Keratinocyte (primary cell): ENCODE measurements around the gene CCDC27. TPM values are rescaled to one million over a fixed set of nuclear protein-coding genes. Genes with fewer than 3 reads are reported as not detected.

Experiments used
- DNase-seq: peaks from one replicate; pipeline ENCODE4 v3.0.0-alpha.2; 2011; ENCODE audit warnings: low read depth, missing footprints, low spot score
- FAIRE-seq: peaks from 2 replicates; lab custom pipeline; 2011; peaks lifted over from hg19 to GRCh38; lab: Jason Lieb, UNC
- H2AFZ ChIP-seq: 2 replicates; pipeline ENCODE4 v1.6.0; 2012; ENCODE audit warnings: low read length, control low read depth, inconsistent platforms; ENCODE audit not compliant: control insufficient read depth
- H3K27ac ChIP-seq: 2 replicates; pipeline ENCODE4 v1.5.1; 2011; ENCODE audit warnings: low read length; ENCODE audit not compliant: control insufficient read depth, insufficient read depth
- H3K27me3 ChIP-seq: 3 replicates; pipeline ENCODE4 v1.6.0; 2011; ENCODE audit warnings: low read length; ENCODE audit not compliant: control insufficient read depth, insufficient read depth; ENCODE audit errors: extremely low read depth
- H3K36me3 ChIP-seq, 2 experiments: 2 replicates in 1 of 2; 3 replicates in 1 of 2; pipeline ENCODE4 v1.5.1; 2011; ENCODE audit warnings: low read length in 2 of 2, mild to moderate bottlenecking in 1 of 2; ENCODE audit not compliant: control insufficient read depth in 2 of 2, insufficient read depth in 2 of 2; ENCODE audit errors: extremely low read depth in 1 of 2
- H3K4me1 ChIP-seq: 3 replicates; pipeline ENCODE4 v1.5.1; 2011; ENCODE audit warnings: low read length; ENCODE audit not compliant: control insufficient read depth, insufficient read depth; ENCODE audit errors: extremely low read depth
- H3K4me2 ChIP-seq: 3 replicates; pipeline ENCODE4 v1.6.0; 2011; ENCODE audit warnings: low read depth, low read length; ENCODE audit not compliant: control insufficient read depth, insufficient read depth; ENCODE audit errors: extremely low read depth
- H3K4me3 ChIP-seq, 3 experiments: fragments of 200-600 bp in 1 of 3; sonication (generic) in 1 of 3; 2 replicates in 2 of 3; 3 replicates in 1 of 3; pipeline ENCODE4 v1.5.1; 2011 to 2016; ENCODE audit warnings: low read length in 3 of 3, mild to moderate bottlenecking in 3 of 3, control low read depth in 2 of 3, inconsistent platforms in 1 of 3, low read depth in 1 of 3, mixed read lengths in 1 of 3, mixed run types in 1 of 3, moderate library complexity in 1 of 3; ENCODE audit not compliant: control insufficient read depth in 2 of 3, insufficient read depth in 2 of 3; ENCODE audit errors: extremely low read depth in 1 of 3
- H3K79me2 ChIP-seq: 2 replicates; pipeline ENCODE4 v1.6.0; 2012; ENCODE audit warnings: low read length; ENCODE audit not compliant: control insufficient read depth, insufficient read depth
- H3K9ac ChIP-seq: 3 replicates; pipeline ENCODE4 v1.6.0; 2011; ENCODE audit warnings: low read length; ENCODE audit not compliant: control insufficient read depth, insufficient read depth; ENCODE audit errors: extremely low read depth
- H3K9me1 ChIP-seq: 3 replicates; pipeline ENCODE4 v1.6.0; 2011; ENCODE audit warnings: low read length; ENCODE audit not compliant: control insufficient read depth, insufficient read depth; ENCODE audit errors: extremely low read depth
- H3K9me3 ChIP-seq: 2 replicates; pipeline ENCODE4 v1.5.1; 2012; ENCODE audit warnings: low read depth, low read length; ENCODE audit not compliant: control insufficient read depth
- H4K20me1 ChIP-seq: 3 replicates; pipeline ENCODE4 v1.6.0; 2011; ENCODE audit warnings: low read length; ENCODE audit not compliant: control insufficient read depth, insufficient read depth; ENCODE audit errors: extremely low read depth
- EZH2 ChIP-seq: IDR thresholded peaks from one replicate; pipeline ENCODE4 v1.6.1; 2012; ENCODE audit warnings: inconsistent platforms, mild to moderate bottlenecking, low read length, moderate library complexity
- dilution Hi-C: fragments of 300-500 bp; cut with MboI; formaldehyde crosslinking; loops from one replicate; pipeline ENCODE4 v1.7.0; 2020; ENCODE audit warnings: low sequenced_read_pairs; ENCODE audit not compliant: extremely low pct_ligation_motif_present
- polyA plus RNA-seq, 5 experiments: library from polyadenylated mRNA; depleted of rRNA in 3 of 5; stranded (reverse) in 3 of 5; stranded (forward) in 1 of 5; unstranded in 1 of 5; fragments of >200 nt; gene quantifications; 1 replicate in 1 of 5; 2 replicates in 3 of 5; 3 replicates in 1 of 5; pipeline versions ENCODE4 v1.2.1 to v1.2.3, GENCODE V29; 2011 to 2012; ENCODE audit warnings: missing spikeins in 2 of 5, low read depth in 1 of 5, low replicate concordance in 1 of 5
- TF ChIP-seq, protein P1 (sequence below), 3 experiments: IDR thresholded peaks in 1 of 3; conservative IDR thresholded peaks in 1 of 3; optimal IDR thresholded peaks in 1 of 3; 2 replicates in 2 of 3; 3 replicates in 1 of 3; pipeline versions ENCODE3 to v1.5.1; 2011; ENCODE audit warnings: low read length in 3 of 3, mild to moderate bottlenecking in 3 of 3, moderate library complexity in 2 of 3, control low read depth in 1 of 3, inconsistent platforms in 1 of 3; ENCODE audit not compliant: insufficient read depth in 2 of 3; ENCODE audit errors: extremely low read depth in 1 of 3

The CCDC27 gene
- polyA plus RNA-seq, 1 donor (not counting 4 experiments of a cell fraction or from before 2014, with no cell fraction given), result not detected

DNA sequence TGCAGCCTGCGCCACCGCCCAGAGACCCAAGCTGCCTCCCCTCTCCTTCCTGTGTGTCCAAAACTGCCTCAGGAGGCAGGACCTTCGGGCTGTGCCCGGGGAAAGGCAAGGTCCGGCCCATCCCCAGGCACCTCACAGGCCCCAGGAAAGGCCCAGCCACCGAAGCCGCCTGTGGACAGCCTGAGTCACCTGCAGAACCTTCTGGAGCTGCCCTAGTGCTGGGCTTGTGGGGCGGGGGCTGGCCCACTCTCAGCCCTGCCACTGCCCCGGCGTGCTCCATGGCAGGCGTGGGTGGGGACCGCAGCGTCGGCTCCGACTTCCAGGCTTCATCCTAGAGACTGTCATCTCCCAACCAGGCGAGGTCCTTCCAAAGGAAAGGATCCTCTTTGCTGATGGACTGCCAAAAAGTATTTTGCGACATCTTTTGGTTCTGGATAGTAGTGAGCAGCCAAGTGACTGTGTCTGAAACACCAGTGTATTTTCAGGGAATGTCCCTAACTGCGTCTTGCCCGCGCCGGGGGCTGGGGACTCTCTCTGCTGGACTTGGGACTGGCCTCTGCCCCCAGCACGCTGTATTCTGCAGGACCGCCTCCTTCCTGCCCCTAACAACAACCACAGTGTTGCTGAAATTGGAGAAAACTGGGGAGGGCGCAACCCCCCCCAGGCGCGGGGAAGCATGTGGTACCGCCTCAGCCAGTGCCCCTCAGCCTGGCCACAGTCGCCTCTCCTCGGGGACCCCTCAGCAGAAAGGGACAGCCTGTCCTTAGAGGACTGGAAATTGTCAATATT lies 19.0 kb upstream of the CCDC27 start:
- Histone ChIP-seq H3K9me3 (no peaks in the 10 kb centered on the region), H2AFZ (no peak overlapping the region), H3K4me2 (no peak overlapping the region), H3K79me2 (no peaks in the 10 kb centered on the region), H3K9ac (no peak overlapping the region), H3K4me3 (no peak overlapping the region), H3K27me3 (no peaks in the 10 kb centered on the region), H3K27ac (no peak overlapping the region), H4K20me1 (no peaks in the 10 kb centered on the region), H3K36me3 (peaks cover 3 to 4% of the 10 kb centered on the region in 2 experiments), H3K9me1 (no peaks in the 10 kb centered on the region), H3K4me1 (no peaks in the 10 kb centered on the region)
- no peak for TF ChIP-seq EZH2
- FAIRE-seq, result no peak
- dilution Hi-C loops, result no loop called here
- no peak for DNase-seq

GRCh38 chr1:3733883-3734589 lies 18.2 kb upstream of the CCDC27 start:
- Histone ChIP-seq H3K4me1 (no peaks in the 10 kb centered on the region), H3K27me3 (no peaks in the 10 kb centered on the region), H3K4me3 (no peak overlapping the region), H3K9me3 (no peaks in the 10 kb centered on the region), H3K4me2 (no peak overlapping the region), H3K9me1 (no peaks in the 10 kb centered on the region), H4K20me1 (no peaks in the 10 kb centered on the region), H3K9ac (no peak overlapping the region), H3K27ac (no peak overlapping the region), H2AFZ (no peak overlapping the region), H3K79me2 (no peaks in the 10 kb centered on the region), H3K36me3 (peaks cover 9% of the 10 kb centered on the region in 2 experiments)
- dilution Hi-C loops, result no loop called here
- no peak for TF ChIP-seq EZH2
- TF ChIP-seq, protein P1, sequence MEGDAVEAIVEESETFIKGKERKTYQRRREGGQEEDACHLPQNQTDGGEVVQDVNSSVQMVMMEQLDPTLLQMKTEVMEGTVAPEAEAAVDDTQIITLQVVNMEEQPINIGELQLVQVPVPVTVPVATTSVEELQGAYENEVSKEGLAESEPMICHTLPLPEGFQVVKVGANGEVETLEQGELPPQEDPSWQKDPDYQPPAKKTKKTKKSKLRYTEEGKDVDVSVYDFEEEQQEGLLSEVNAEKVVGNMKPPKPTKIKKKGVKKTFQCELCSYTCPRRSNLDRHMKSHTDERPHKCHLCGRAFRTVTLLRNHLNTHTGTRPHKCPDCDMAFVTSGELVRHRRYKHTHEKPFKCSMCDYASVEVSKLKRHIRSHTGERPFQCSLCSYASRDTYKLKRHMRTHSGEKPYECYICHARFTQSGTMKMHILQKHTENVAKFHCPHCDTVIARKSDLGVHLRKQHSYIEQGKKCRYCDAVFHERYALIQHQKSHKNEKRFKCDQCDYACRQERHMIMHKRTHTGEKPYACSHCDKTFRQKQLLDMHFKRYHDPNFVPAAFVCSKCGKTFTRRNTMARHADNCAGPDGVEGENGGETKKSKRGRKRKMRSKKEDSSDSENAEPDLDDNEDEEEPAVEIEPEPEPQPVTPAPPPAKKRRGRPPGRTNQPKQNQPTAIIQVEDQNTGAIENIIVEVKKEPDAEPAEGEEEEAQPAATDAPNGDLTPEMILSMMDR (optimal IDR thresholded peaks at IDR 0.05 in 1 of 3, IDR thresholded peaks at IDR 0.05 in 1 of 3, conservative IDR thresholded peaks at IDR 0.05 in 1 of 3; ENCODE audit: extremely low read depth in 1 of 3, insufficient read depth in 2 of 3, low read length in 3 of 3), result no peak
- DNase-seq (no peak), FAIRE-seq (no peak)
